HEK293 (cell line): ENCODE measurements around the gene ZSCAN25.

ENCODE experiments used
- HOXA7 ChIP-seq: sonication (generic); formaldehyde crosslinking; IDR thresholded peaks from 2 replicates; pipeline ENCODE4 v1.8.1; 2022; ENCODE audit warnings: missing genetic modification reagents, borderline replicate concordance
- REPIN1 ChIP-seq: fragments of 450-650 bp; formaldehyde crosslinking; IDR thresholded peaks from 2 replicates; pipeline ENCODE4 v1.5.1; 2017; ENCODE audit warnings: missing biosample characterization, missing genetic modification characterization, low read depth

GRCh38 chr7:99639267-99639666 lies 22.5 kb downstream of the ZSCAN25 start:
- no peak for TF ChIP-seq REPIN1
- TF ChIP-seq HOXA7 (CRISPR knock-in tag): no peak
